Osteocyte (in vitro differentiated cells): ENCODE measurements around the gene MTMR4. TPM values are rescaled to one million over a fixed set of nuclear protein-coding genes. Genes with fewer than 3 reads are reported as not detected.

Experiments used
- DNase-seq: peaks from one replicate; pipeline ENCODE4 v3.0.0; 2021; ENCODE audit warnings: mixed read lengths; ENCODE audit not compliant: unreplicated experiment; ENCODE audit errors: extremely low spot score
- H3K27ac Mint-ChIP-seq: one replicate; pipeline ENCODE4 v1.8.0; 2021; ENCODE audit warnings: mild to moderate bottlenecking, mixed read lengths; ENCODE audit not compliant: unreplicated experiment
- H3K27me3 Mint-ChIP-seq: one replicate; pipeline ENCODE4 v1.8.0; 2021; ENCODE audit warnings: mixed read lengths; ENCODE audit not compliant: unreplicated experiment
- H3K36me3 Mint-ChIP-seq: one replicate; pipeline ENCODE4 v1.8.0; 2021; ENCODE audit warnings: mixed read lengths; ENCODE audit not compliant: unreplicated experiment
- H3K4me1 Mint-ChIP-seq: one replicate; pipeline ENCODE4 v1.8.0; 2021; ENCODE audit warnings: mixed read lengths; ENCODE audit not compliant: unreplicated experiment
- H3K4me3 Mint-ChIP-seq: one replicate; pipeline ENCODE4 v1.8.0; 2021; ENCODE audit warnings: mild to moderate bottlenecking, moderate library complexity, mixed read lengths; ENCODE audit not compliant: unreplicated experiment
- H3K9me3 Mint-ChIP-seq: one replicate; pipeline ENCODE4 v1.8.0; 2021; ENCODE audit warnings: mixed read lengths; ENCODE audit not compliant: unreplicated experiment
- total RNA-seq: library from RNA; stranded (reverse); gene quantifications from 2 replicates; pipeline ENCODE4 v1.2.1, GENCODE V29; 2021
- TF ChIP-seq, protein P1 (sequence below): fragments of 200-600 bp; sonication (generic); IDR thresholded peaks from 2 replicates; pipeline ENCODE4 v1.5.0; 2021; ENCODE audit warnings: antibody characterized with exemption, mild to moderate bottlenecking, moderate library complexity

The MTMR4 gene
- total RNA-seq, 1 donor from 2014 or later, result 47.4 TPM

DNA sequence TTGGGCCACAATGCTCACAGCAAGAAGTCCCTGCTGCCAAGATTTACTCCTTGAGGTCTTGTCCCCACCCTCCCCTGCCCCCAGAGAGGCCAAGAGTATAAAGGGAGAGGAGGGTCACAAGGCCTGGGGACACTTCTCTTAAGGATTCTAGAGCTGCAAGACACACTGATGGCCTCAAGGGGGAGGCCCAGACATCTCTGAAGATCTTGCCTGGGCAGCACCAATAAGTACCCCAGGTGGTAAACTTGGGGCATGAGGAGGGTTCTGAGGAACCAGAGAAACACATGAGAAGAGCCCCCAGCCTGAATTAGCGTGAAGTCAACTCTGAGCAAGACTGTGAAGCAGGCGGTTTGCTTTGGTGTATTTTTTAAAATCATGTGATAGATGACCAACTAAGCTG lies 26.8 kb upstream of the MTMR4 start:
- Mint-ChIP-seq H3K27ac (no peak overlapping the region), H3K4me1 (no peaks in the 10 kb centered on the region), H3K4me3 (no peak overlapping the region), H3K36me3 (no peaks in the 10 kb centered on the region), H3K9me3 (no peaks in the 10 kb centered on the region), H3K27me3 (peaks cover 30% of the 10 kb centered on the region)
- DNase-seq, result no peak
- TF ChIP-seq, protein P1, sequence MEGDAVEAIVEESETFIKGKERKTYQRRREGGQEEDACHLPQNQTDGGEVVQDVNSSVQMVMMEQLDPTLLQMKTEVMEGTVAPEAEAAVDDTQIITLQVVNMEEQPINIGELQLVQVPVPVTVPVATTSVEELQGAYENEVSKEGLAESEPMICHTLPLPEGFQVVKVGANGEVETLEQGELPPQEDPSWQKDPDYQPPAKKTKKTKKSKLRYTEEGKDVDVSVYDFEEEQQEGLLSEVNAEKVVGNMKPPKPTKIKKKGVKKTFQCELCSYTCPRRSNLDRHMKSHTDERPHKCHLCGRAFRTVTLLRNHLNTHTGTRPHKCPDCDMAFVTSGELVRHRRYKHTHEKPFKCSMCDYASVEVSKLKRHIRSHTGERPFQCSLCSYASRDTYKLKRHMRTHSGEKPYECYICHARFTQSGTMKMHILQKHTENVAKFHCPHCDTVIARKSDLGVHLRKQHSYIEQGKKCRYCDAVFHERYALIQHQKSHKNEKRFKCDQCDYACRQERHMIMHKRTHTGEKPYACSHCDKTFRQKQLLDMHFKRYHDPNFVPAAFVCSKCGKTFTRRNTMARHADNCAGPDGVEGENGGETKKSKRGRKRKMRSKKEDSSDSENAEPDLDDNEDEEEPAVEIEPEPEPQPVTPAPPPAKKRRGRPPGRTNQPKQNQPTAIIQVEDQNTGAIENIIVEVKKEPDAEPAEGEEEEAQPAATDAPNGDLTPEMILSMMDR, result peak; percentile 22

DNA sequence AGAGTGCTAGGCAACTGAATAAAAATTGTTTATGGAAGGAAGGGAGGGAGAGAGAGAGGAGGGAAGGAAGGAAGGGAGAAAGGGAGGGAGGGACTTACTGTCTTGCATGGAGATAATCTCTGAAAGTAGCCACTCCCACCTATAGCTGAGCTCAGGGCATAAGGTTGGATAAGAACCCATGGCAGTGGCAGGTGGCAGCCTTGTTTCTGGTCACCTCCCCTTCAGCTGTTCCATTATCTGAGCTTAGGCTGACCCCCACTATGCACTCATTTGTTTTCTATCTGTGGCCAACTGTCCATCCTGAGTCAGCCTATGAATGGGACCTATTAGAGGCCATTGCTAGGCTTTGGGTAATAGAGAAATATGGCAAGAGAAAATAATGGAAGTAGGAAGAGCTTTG lies 25.3 kb upstream of the MTMR4 start:
- no peak for DNase-seq
- H3K4me3 Mint-ChIP-seq, result no peak overlapping the region
- peaks cover 30% of the 10 kb centered on the region for H3K27me3 Mint-ChIP-seq
- TF ChIP-seq, protein P1, result no peak
- H3K9me3 Mint-ChIP-seq, result no peaks in the 10 kb centered on the region
- no peaks in the 10 kb centered on the region for H3K36me3 Mint-ChIP-seq
- H3K27ac Mint-ChIP-seq, result no peak overlapping the region
- H3K4me1 Mint-ChIP-seq, result peaks cover 2% of the 10 kb centered on the region

DNA sequence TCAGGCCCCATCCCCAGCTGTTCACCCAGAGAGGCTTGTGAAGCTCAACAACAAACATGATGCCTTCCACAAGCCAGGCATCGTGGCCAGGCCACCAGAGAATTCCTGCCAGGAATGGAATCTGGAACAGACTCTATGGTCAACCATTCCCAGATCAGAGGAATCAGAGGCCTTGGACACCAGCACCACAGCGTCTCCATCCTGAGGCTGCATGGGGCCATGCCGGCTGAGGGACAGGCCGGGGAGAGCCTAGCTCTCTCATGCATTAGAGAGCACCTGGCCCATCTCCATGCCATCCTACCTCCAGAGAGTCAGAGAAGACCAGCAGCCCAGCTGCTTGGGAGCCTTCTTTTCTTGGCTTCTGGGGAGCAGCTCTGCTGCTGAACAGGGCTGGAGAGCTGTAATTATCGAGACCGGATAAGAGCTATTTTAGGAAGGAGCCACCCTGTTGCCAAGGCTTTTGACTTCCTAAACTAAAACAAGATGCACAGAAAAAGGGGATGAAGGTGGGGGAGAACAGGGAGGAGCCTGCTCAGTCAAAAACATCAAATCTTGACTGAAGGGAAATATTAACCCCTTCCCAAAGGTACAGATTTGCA lies 24.5 kb upstream of the MTMR4 start:
- peaks cover 2% of the 10 kb centered on the region for H3K4me1 Mint-ChIP-seq

DNA sequence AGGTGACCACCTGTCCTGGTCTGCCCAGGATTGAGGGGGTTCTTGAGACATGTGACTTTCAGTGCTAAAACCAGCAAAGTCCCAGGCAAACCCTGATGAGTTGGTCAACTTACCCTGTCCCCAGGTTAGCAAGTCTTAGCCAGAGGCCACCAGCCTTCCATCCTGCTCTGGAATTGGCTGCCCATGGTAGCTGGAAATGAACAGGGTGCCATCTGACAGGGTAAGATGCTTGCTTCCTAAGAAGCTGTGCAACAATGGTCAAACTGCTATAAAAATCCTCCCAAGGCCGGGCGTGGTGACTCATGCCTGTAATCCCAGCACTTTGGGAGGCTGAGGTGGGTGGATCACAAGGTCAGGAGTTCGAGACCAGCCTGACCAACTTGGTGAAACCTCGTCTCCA lies 22.8 kb upstream of the MTMR4 start:
- peaks cover 5% of the 10 kb centered on the region for H3K4me1 Mint-ChIP-seq
- no peaks in the 10 kb centered on the region for H3K9me3 Mint-ChIP-seq
- DNase-seq, result no peak
- H3K27ac Mint-ChIP-seq, result no peak overlapping the region
- no peak overlapping the region for H3K4me3 Mint-ChIP-seq
- H3K36me3 Mint-ChIP-seq, result no peaks in the 10 kb centered on the region
- TF ChIP-seq, protein P1, result no peak
- peaks cover 17% of the 10 kb centered on the region for H3K27me3 Mint-ChIP-seq

More for the DNA sequence above, 24.5 kb upstream of the MTMR4 start:
- no peak for DNase-seq
- TF ChIP-seq, protein P1, result no peak
- no peak overlapping the region for H3K4me3 Mint-ChIP-seq
- peaks cover 28% of the 10 kb centered on the region for H3K27me3 Mint-ChIP-seq
- no peak overlapping the region for H3K27ac Mint-ChIP-seq
- H3K36me3 Mint-ChIP-seq, result no peaks in the 10 kb centered on the region
- H3K9me3 Mint-ChIP-seq, result no peaks in the 10 kb centered on the region

DNA sequence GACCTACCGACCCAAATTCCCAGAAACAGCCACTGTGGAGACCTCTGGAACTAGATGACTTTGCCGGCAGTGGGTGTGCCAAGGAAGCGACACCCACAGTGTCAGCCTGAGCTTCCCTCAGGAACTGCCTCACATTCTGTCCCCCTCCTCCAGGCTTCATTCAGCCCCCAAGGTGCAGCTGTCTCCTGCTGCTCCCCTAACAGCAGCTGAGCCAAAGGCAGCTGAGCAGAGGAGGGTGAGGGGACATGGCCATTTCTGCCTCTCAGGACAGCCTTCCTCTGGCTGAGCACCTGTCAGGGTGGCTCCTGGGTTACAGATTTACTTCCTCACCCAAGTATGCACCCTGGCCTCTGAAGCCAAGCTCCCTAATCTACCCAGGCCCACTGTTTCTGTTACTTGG lies 22.1 kb upstream of the MTMR4 start:
- Mint-ChIP-seq H3K36me3 (no peaks in the 10 kb centered on the region), H3K4me3 (no peak overlapping the region), H3K4me1 (peaks cover 8% of the 10 kb centered on the region), H3K27ac (no peak overlapping the region), H3K9me3 (no peaks in the 10 kb centered on the region), H3K27me3 (peaks cover 10% of the 10 kb centered on the region)
- no peak for DNase-seq
- TF ChIP-seq, protein P1, result no peak
